ENCODE results near the gene OPN5.
"Not testable (repeated sequence)": the region's sequence is repeated elsewhere in the genome, so short reads cannot be mapped to it uniquely, and the experiment has no call there.

Gene OPN5

GRCh38 chr6:47781732-47782131, at the start of gene OPN5:
Gene OPN5, plus strand, starts transcription at chr6:47782032. Its CDS starts 35 bp downstream, at chr6:47782067.
- no peak for DNase-seq

- DNase-seq: peak; percentile 7
Observed at GRCh38 chr6:47733879-47734558, 47.8 kb upstream of the OPN5 start.

GRCh38 chr6:47734831-47735481, 46.9 kb upstream of the OPN5 start:
- DNase-seq: no peak

GRCh38 chr6:47736083-47736700, 45.6 kb upstream of the OPN5 start:
- no peak for DNase-seq

GRCh38 chr6:47737406-47737805, 44.4 kb upstream of the OPN5 start:
- DNase-seq: no peak

GRCh38 chr6:47740714-47741113, 41.1 kb upstream of the OPN5 start:
- DNase-seq: no peak

GRCh38 chr6:47741807-47742206, 40.0 kb upstream of the OPN5 start:
- no peak for DNase-seq

GRCh38 chr6:47743744-47744143, 38.1 kb upstream of the OPN5 start:
- DNase-seq: no peak

GRCh38 chr6:47745269-47745668, 36.6 kb upstream of the OPN5 start:
- not testable (repeated sequence) for DNase-seq

- no peak for DNase-seq
Observed at GRCh38 chr6:47749757-47750156, 32.1 kb upstream of the OPN5 start.

- no peak for DNase-seq
Observed at GRCh38 chr6:47752801-47753200, 29.0 kb upstream of the OPN5 start.

GRCh38 chr6:47759364-47759763, 22.5 kb upstream of the OPN5 start:
- no peak for DNase-seq

- DNase-seq: no peak
Observed at GRCh38 chr6:47762502-47762901, 19.3 kb upstream of the OPN5 start.

- DNase-seq: no peak
Observed at GRCh38 chr6:47766445-47766844, 15.4 kb upstream of the OPN5 start.

GRCh38 chr6:47767102-47767501, 14.7 kb upstream of the OPN5 start:
- no peak for DNase-seq

GRCh38 chr6:47769982-47770381, 11.8 kb upstream of the OPN5 start:
- no peak for DNase-seq

- DNase-seq: no peak
Observed at GRCh38 chr6:47772359-47772758, 9.5 kb upstream of the OPN5 start.

- DNase-seq: peak; percentile 1
Observed at GRCh38 chr6:47773005-47773404, 8.8 kb upstream of the OPN5 start.

GRCh38 chr6:47780510-47781356, 1.1 kb upstream of the OPN5 start:
- peak; percentile 42 for DNase-seq

GRCh38 chr6:47785182-47785581, 3.4 kb downstream of the OPN5 start:
- DNase-seq: no peak

- peak; percentile 33 for DNase-seq
Observed at GRCh38 chr6:47787620-47788497, 6.0 kb downstream of the OPN5 start.

GRCh38 chr6:47788498-47788884, 6.7 kb downstream of the OPN5 start:
- DNase-seq: no peak

Measured in NCI-H2029 treated with DMSO at 0.1 percent for 48 hours (cell line).